GM21447 (cell line): Measurements from ENCODE around the gene CAMSAP1.

Source experiments
- ATAC-seq: cut with Tn5 transposase; IDR thresholded peaks from one replicate; pipeline ENCODE4 v1.9.1; 2021; ENCODE audit not compliant: unreplicated experiment

CAMSAP1 gene

GRCh38 chr9:135794361-135794885 lies 112.9 kb downstream of the CAMSAP1 start:
- ATAC-seq: no peak

GRCh38 chr9:135794057-135794335 lies 113.3 kb downstream of the CAMSAP1 start:
- ATAC-seq: no peak

- ATAC-seq: no peak
Observed at GRCh38 chr9:135793221-135794056, 113.9 kb downstream of the CAMSAP1 start.

GRCh38 chr9:135792268-135793128 lies 114.8 kb downstream of the CAMSAP1 start:
- no peak for ATAC-seq

- ATAC-seq: no peak
Observed at GRCh38 chr9:135791431-135792267, 115.7 kb downstream of the CAMSAP1 start.

DNA sequence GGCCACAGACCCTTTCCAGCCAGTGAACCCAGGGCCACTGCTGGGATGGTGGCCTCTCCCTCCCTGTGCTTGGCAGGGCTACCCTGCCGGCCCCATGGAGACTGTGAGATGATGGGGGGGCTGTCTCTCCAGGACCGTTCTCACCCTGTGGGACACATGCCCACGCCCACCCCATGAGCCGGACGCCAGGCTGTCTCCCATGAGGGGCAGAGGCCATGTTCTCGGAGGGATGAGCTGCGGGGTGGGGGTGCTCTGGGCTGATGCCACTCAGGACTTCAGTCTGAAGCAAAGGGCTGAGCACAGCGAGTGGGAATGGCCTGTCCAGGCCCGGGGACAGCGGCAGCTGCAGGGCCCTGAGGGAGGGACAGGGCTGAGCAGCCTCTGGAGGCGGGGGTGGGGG lies 116.5 kb downstream of the CAMSAP1 start:
- ATAC-seq: no peak

- ATAC-seq: no peak
Observed at GRCh38 chr9:135790356-135790755, 117.0 kb downstream of the CAMSAP1 start.

GRCh38 chr9:135789838-135790291 lies 117.5 kb downstream of the CAMSAP1 start:
- ATAC-seq: no peak

DNA sequence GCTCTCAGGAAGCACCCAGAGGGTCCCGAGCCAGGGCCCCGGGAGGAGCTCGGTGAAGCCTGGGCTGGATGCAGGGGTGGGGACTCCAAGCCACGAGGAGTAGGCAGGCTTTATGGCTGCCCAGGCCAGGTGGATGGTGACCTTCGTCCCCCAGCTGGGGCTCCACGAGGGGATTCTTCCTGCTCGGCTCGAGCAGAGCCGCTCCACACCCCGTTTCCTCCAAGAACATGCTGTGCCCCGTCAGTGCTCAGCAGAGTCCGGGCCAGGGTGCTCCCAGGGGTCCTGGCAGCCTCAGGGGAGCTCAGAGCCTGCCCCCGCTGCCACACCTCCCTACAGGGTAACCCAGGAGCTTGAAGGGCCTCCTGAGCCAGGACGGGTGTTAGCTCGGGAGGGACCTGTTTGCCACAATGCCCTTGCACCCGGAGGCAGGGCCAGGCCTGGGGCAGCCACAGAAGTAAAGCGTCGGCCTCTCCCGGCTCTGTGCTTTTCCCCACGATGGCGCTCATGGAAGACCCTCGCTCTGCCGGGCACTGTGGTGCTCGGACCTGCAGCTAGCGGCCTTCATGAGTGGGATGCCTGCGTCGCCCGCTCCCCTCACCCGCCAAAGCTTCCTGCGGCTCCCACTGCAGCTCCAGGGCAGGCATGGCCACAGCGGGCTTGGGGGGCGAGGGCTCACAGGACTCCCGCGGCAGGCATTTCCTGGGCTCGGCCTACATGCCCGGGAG lies 118.6 kb downstream of the CAMSAP1 start:
- no peak for ATAC-seq

DNA sequence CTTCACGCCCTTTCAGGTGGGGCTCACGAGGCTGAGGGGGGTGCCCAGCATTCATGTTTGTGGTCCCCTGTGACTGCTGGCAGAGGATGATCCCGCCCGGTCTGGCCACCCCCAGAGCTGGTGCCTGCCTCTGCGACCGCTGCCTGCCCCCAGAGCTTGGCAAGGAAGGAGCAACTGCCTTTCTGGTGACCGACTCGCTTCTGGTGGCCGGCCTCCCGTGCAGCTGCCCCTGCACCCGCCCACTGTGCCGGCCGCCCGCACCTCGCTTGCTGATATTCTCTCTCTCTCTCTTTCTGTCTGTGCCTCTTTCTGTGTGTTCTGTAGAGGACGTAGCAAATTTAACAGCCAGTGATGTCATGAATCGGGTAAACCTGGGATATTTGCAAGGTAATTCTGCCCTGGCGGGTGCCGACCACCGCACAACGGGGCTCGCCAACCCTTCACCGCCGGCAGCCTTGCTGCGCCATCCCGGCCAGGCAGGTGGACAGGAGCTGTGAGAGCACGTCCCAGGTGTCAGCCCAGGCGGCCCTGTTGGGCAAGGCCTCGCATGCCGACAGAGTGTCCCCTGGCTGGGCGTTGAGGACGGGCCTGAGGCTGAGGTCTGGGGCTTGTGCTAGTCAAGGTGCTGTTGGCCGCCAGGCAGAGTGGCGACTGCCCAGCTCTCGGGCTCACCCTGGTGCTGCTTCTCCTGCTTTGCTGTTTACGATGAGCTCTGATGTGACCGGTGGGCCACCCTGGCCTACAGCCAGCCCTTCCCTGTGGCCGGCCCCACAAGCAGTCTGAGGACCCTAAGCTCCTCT lies 119.4 kb downstream of the CAMSAP1 start:
- no peak for ATAC-seq

DNA sequence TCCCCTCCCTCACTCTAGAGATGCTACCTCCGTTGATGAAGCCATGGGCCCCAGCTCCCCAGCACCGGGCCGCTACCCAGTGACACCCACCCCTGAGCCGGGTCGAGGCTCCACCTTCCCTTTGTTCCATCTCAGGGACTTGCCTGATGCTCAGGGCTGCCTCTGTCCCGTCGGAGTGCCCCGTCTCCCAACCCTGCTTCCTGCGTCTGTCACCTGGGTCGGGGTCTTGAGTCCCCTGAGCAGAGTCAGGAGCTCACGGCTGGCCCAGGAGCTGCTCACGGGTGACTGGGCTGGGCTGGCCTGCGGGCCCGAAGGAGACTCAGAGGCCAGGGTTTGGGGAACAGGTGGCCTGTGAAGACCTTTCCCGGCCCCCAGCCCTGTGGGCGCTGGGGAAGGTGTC lies 120.0 kb downstream of the CAMSAP1 start:
- ATAC-seq: no peak

DNA sequence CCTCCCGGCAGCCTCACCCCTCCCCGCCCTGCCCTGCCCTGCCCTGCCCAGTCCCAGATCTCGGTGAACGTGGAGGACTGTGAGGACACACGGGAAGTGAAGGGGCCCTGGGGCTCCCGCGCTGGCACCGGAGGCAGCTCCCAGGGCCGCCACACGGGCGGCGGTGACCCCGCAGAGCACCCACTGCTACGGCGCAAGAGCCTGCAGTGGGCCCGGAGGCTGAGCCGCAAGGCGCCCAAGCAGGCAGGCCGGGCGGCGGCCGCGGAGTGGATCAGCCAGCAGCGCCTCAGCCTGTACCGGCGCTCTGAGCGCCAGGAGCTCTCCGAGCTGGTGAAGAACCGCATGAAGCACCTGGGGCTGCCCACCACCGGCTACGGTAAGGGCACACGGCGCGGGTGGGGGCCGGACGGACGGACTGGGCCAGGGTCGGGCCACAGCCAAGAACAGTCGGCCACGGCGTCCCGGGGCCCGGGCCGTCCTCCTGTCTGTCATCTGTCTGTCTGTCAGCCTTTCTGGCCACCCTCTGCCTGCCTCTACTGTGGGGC lies 121.1 kb downstream of the CAMSAP1 start:
- ATAC-seq: no peak

DNA sequence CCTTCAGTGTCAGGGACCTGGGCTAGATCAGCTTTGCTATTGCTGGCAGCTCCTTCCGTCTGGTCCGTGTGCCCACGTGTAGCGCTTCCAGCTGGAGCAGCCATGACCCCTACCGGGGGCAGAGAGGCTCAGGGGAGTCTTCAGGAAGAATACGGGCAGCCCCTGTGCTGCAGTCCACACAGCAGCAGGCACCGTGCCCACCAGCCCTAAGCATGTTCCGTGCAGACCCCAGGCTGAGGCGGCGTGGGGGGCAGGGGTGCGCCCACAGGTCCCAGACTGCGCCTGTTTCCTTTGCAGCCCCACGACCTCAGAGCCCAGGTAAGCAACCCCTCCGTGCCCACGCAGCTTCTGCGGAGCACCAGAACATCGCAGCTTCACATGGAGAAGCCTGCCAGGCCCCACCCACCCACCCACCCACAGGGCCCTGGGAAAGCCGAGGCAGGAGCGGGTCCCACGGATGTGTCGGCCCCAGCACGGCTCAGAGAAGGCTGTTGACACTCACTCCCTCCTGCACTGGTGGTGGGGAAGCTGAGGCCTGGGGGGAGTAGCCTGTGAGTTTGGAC lies 122.3 kb downstream of the CAMSAP1 start:
- no peak for ATAC-seq

DNA sequence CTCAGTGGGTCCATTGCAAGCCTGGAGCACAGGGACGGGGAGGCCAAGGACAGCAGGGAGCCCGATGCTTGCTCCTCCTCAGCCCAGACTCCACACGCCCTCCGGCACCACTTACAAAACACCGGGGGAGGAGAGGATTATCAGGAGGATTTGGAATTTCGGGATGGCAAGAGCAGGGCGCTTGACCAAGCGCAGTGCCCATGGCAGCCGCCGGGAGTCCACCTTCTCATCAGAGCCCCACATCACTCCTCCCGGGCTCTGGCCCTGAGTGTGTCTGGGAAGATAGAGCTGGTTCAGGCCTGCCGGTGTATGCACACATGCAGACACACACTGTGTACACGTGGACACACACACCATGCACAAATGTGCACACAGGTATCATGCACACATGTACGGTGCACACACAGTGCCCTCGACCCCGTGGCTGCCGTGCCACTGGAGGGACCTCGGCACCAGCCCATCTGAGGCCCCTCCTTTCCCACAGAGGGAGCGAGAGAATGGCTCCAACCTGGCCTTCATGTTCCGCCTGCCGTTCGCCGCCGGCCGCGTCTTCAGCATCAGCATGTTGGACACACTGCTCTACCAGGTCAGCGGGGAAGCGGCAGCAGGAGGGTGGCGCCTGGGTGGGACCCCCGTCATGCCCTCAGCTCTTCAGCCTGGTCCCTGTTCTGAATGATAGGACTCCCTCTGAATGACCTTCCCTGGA lies 123.7 kb downstream of the CAMSAP1 start:
- no peak for ATAC-seq

- no peak for ATAC-seq
Observed at GRCh38 chr9:135782946-135783345, 124.4 kb downstream of the CAMSAP1 start.

DNA sequence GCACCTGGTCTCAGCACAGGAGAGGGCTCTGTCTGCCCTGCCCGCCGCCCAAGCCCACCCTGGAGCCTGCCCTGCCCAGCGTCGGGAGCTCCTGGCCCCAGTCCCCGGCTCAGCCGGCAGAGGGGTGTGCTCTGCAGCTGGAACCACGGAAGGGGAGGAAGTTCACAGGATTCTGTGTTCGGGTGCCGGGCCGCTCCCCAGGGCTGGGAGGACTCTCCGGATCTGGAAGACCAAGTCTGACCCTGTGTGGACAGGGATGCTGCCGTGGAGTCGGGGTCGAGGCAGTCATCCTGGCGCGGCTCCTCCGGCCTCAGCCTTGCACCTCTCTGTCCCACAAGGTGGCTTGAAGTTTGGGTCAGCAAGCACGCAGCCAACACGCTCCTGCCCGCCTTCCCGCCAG lies 126.7 kb downstream of the CAMSAP1 start:
- no peak for ATAC-seq

DNA sequence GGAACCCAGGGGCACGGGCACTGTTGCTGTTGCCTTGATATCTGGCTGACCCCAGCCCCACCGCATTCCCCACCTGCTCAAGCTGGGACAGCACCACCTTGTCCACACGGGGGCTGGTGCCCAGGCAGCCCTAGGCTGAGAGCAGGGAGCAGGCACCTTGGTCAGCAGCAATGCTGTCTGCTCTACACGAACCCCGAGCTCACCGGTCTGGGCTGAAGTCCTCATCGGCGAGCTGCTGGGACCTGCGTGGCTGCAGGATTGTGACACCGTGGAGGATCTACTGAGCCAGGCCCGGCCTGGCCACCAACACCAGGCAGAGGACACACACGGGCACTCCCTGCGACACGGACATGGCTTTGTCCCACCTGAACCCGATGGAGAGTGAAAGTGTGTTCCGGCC lies 127.3 kb downstream of the CAMSAP1 start:
- ATAC-seq: no peak

- ATAC-seq: no peak
Observed at GRCh38 chr9:135779571-135779970, 127.8 kb downstream of the CAMSAP1 start.
